Kidney epithelial cell (primary cell): ENCODE results near the gene IMMP2L. TPM values are rescaled to one million over a fixed set of nuclear protein-coding genes. Genes with fewer than 3 reads are reported as not detected.

ENCODE experiments used
- DNase-seq: peaks from one replicate; pipeline ENCODE4 v3.0.0-alpha.2; 2010; ENCODE audit warnings: low read depth
- H3K27me3 ChIP-seq: 2 replicates; pipeline ENCODE4 v1.6.0; 2011; ENCODE audit warnings: low read length; ENCODE audit not compliant: control insufficient read depth, insufficient read depth
- H3K36me3 ChIP-seq: 2 replicates; pipeline ENCODE4 v1.5.1; 2011; ENCODE audit warnings: low read length; ENCODE audit not compliant: control insufficient read depth, insufficient read depth
- H3K4me3 ChIP-seq: 2 replicates; pipeline ENCODE4 v1.5.1; 2011; ENCODE audit warnings: low read depth, mild to moderate bottlenecking, control low read depth, low read length
- CTCF ChIP-seq: IDR thresholded peaks from 2 replicates; pipeline ENCODE4 v1.5.1; 2011; ENCODE audit warnings: mild to moderate bottlenecking, moderate library complexity, low read length, control low read depth, inconsistent platforms; ENCODE audit not compliant: insufficient read depth, poor library complexity, severe bottlenecking
- total RNA-seq: library from RNA; depleted of rRNA; stranded (reverse); fragments of >200 nt; gene quantifications from 2 replicates; pipeline ENCODE4 v1.2.3, GENCODE V29; 2015

Gene IMMP2L
- total RNA-seq, 1 donor from 2014 or later: 30.8 TPM

GRCh38 chr7:111168182-111168581, 394.1 kb downstream of the IMMP2L start:
- no peaks in the 10 kb centered on the region for H3K27me3 ChIP-seq
- no peak for DNase-seq
- TF ChIP-seq CTCF: no peak
- no peak overlapping the region for H3K4me3 ChIP-seq
- no peaks in the 10 kb centered on the region for H3K36me3 ChIP-seq

- no peak for TF ChIP-seq CTCF
- Histone ChIP-seq H3K36me3 (no peaks in the 10 kb centered on the region), H3K4me3 (no peak overlapping the region), H3K27me3 (no peaks in the 10 kb centered on the region)
- no peak for DNase-seq
These were observed 397.9 kb downstream of the IMMP2L start for GRCh38 chr7:111164442-111164841.

- Histone ChIP-seq H3K4me3 (no peak overlapping the region), H3K36me3 (no peaks in the 10 kb centered on the region), H3K27me3 (no peaks in the 10 kb centered on the region)
- no peak for DNase-seq
- no peak for TF ChIP-seq CTCF
These were observed 399.6 kb downstream of the IMMP2L start for GRCh38 chr7:111162692-111163091.

GRCh38 chr7:111160297-111160696, 402.0 kb downstream of the IMMP2L start:
- DNase-seq: no peak
- no peaks in the 10 kb centered on the region for H3K27me3 ChIP-seq
- H3K36me3 ChIP-seq: no peaks in the 10 kb centered on the region
- H3K4me3 ChIP-seq: no peak overlapping the region
- no peak for TF ChIP-seq CTCF

- peak; percentile 7 for DNase-seq
- Histone ChIP-seq H3K27me3 (no peaks in the 10 kb centered on the region), H3K36me3 (no peaks in the 10 kb centered on the region), H3K4me3 (no peak overlapping the region)
- TF ChIP-seq CTCF: no peak
These were observed 402.9 kb downstream of the IMMP2L start for GRCh38 chr7:111159426-111159825.

- no peak for TF ChIP-seq CTCF
- Histone ChIP-seq H3K4me3 (no peak overlapping the region), H3K36me3 (no peaks in the 10 kb centered on the region), H3K27me3 (no peaks in the 10 kb centered on the region)
- no peak for DNase-seq
These were observed 411.6 kb downstream of the IMMP2L start for GRCh38 chr7:111150709-111151108.
